Forelimb muscle (tissue), 1 donor: ENCODE data around the gene TNIP1. TPM values are rescaled to one million over a fixed set of nuclear protein-coding genes. Genes with fewer than 3 reads are reported as not detected.

Source experiments
- DNase-seq: peaks from one replicate; pipeline ENCODE4 v3.0.0-alpha.2; 2013; ENCODE audit warnings: low read depth
- polyA plus RNA-seq: library from polyadenylated mRNA; unstranded; fragments of 120-200 nt; gene quantifications from one replicate; pipeline ENCODE4 v1.2.1, GENCODE V29; 2013; ENCODE audit not compliant: insufficient read length

The TNIP1 gene
- polyA plus RNA-seq, 1 donor, result 84.6 TPM

GRCh38 chr5:151064916-151065499 is 15.8 kb downstream of the TNIP1 start:
- DNase-seq, result no peak

GRCh38 chr5:151063142-151063989 is 17.5 kb downstream of the TNIP1 start:
- DNase-seq, result no peak

DNA sequence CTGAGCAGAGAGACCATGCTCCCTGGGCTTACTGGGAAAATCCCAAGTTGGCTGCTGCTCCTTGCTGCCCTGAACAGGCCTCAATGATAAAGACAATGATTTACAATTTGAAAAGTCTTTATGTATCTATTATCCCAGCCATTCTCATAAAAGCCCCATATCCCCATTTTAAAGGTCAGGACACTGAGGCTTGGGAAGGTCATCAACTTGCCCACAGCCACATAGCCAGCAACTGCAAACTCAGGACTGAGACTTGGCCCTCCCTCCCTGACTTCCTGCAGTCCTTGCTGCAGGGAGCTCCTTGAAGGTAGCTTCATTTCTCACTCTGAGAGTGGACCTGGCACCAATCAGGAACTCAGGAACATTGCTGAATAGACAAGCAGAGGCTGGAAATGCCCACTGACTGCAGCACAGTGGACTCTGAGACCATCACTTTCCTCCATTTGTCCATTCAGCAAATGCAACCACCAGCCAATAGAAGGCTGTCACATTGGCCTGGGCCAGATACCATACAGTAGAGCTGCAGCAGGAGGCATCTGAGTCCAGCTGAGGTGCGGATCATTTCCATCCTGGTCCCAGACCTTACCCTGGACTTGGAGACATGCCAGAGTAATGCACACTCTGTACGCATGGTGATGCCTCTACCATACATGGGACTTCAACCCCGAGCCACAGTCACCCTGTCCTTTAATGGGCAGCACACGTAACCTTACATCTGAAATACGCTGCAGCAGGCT is 18.3 kb downstream of the TNIP1 start:
- no peak for DNase-seq

- no peak for DNase-seq
Measured at GRCh38 chr5:151060742-151061141, 20.1 kb downstream of the TNIP1 start.

- DNase-seq, result no peak
Measured at GRCh38 chr5:151058891-151059489, 21.8 kb downstream of the TNIP1 start.

- DNase-seq, result no peak
Measured at GRCh38 chr5:151058301-151058700, 22.5 kb downstream of the TNIP1 start.

GRCh38 chr5:151056379-151057325 is 24.2 kb downstream of the TNIP1 start:
- DNase-seq, result no peak

- no peak for DNase-seq
Measured at GRCh38 chr5:151055336-151055735, 25.5 kb downstream of the TNIP1 start.

DNA sequence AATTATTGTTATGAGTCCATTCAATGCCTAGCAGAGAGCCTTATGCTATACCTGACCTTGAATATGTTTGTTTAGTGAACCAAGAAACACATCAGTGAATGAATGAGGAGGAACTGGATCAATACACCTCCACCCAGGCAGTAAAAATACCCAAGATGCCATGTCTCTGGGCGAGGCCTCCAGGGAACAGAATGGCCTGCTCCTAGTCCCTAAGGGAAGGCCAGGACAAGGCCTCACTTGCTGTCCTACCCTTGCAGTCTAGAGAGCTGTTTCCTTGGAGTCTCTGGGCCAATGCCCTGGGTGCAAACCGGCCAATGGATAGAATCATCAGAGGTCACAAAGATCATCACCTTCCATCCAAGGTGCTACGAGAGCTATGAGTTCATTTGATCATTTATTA is 26.1 kb downstream of the TNIP1 start:
- no peak for DNase-seq

DNA sequence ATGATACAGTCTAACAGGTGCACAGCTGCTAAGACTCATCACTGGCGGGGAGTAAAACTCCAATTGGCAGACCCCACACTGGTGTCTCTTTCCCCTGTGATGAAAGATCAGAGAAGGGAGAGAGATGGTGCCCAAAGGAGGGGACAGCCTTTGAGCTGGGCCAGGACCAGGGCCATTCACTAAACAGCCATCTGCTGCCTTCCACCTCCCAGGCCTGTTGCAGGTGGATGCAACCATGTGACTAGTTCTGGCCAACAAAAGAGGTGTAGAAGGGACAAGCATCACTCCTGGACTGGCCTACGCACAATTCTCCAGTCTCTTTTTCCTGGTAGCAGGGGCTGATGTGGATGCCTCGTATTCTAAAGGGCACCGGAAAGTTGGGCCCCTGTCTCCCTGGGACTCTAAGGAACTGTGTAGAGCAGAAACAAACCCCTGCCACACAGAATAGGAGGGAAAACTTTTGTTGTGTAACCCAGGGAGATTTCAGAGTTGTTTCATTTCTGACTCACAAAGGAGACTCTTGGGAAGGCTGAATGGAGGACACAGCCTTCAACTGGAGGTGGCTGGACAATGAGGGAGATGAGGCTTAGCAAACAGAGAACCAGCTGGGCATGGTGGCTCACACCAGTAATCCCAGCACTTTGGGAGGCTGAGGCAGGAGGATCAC is 26.9 kb downstream of the TNIP1 start:
- no peak for DNase-seq

GRCh38 chr5:151052836-151053235 is 28.0 kb downstream of the TNIP1 start:
- DNase-seq, result no peak

DNA sequence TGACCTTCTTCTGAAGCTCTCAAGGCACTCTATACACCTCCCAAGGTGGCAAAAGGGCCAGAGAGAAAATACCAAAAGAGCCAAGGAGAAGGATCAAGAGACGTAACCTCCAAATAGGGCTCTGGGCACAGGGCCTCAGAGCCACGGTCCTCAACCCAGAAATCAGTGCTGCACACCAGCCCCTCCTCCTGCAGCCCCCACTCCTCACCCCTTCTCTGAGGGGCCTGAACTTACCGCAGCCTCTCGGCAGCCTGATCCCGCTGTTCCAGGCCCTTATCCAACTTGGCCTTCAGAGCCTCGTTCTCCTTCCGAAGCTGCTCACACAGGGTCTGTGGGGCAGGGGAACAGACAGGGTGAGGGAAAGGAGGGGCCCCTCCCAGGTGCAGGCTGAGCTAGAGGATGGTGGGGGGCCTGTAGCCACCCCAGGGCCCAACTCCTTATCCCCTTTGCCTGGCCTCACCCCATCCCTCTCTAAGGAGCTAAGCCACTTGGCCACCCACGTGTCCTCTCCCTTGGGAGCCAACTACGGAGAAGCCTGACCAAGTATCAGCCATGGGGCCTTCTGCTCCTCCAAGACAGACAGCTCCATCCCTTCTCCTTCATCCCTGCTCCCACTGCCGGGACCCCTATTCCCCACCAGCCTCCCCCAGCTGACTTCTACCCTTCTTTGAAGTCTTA is 28.8 kb downstream of the TNIP1 start:
- DNase-seq, result no peak

DNA sequence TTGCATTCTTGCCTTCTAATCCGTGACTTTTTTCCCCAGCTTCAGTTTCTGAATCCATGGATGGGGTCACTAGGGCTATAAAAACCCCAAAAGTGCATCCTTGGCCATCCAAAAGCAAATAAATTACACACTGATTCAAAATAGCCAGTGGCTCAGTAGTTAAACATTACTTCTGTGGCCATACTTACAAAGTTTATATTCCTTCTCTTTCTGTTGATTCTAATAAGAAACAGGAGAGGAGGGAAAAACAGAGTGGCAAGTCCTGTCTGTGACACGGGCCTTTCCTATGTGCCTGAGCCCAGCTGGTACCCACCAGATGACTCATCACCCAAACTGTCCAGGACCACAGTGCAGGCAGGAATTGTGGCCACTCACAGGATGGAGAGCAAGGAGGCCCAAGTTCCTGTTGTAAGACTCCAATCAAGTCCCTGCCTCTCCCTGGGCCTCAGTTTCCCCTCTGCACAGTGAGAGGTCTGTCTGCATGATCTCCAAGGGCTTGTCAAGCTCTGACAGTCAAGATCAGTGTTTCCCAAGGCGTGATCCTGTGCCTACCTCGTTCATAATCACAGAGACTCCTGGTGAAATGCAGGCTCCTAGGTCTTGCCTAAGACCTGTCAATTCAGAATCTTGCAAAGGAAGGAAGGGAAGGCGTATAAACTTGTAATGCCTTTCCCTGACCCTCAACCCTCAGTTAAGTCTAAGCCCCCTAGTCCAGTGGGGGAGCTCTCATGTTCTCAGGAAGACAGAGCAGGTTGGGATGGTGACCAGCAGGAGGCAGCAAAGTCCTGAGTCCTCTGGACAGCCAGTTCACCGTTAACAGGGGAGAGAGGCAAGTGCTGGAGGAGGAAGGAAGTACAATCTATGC is 29.5 kb downstream of the TNIP1 start:
- DNase-seq, result no peak

GRCh38 chr5:151048526-151048925 is 32.3 kb downstream of the TNIP1 start:
- no peak for DNase-seq

DNA sequence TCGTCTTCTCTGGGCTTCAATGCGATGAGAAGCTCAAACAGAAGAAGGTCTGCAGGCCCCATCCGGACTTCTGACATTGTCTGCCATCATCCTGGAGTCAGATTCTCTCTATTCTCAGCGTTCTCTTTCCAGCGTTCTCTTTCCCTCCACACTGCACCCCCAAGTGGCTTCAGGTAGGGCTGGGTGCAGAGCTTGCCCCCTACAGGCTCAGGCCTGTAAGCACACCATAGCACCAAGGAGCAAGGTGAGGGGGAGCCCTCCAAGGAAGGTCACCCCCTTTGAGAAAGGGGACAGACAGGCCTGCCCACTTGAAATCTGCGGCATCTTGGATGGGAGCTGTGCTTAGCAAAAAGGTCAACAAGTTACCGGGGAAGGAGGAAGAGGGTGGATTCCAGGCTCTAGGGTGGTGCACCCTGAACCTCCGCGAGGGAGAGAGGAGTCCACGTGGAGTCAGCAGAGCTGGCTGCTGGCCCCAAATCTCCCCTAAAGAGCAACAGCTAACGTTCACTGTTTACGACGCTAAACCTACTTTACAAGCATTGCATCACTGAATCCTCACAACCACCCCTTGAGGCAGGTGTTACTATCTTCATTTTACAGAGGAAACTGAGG is 32.9 kb downstream of the TNIP1 start:
- DNase-seq, result no peak

DNA sequence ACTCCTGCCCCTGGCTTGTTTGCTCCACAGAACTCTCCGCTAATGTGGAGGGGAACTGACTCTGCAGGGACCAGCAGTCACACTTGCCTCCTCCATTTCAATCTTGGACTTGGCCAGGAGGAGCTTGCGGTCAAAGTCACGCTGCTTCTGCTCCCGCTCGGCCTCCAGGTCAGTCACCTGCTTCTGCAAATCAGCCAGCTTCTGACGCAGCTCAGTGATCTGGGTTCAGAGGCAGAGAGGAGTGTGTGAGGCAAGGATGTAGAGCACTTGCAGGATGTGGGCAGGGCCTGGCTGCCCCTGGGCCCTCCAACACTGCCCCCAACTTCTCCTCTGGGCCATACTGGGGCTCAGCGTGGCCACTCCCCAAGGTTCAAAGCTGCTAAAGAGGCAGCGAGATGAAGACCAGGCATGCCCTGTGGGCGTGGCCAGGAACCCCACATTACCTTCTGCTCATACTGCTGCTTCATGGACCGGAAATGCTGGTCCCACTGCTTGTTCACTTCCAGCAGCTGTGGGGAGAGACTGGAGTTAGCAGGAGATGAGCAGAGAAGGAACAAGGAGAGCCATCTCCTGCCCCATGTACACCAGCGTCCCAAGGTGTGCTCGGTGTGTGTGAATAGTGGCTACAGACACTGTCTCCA is 38.3 kb downstream of the TNIP1 start:
- DNase-seq, result no peak

DNA sequence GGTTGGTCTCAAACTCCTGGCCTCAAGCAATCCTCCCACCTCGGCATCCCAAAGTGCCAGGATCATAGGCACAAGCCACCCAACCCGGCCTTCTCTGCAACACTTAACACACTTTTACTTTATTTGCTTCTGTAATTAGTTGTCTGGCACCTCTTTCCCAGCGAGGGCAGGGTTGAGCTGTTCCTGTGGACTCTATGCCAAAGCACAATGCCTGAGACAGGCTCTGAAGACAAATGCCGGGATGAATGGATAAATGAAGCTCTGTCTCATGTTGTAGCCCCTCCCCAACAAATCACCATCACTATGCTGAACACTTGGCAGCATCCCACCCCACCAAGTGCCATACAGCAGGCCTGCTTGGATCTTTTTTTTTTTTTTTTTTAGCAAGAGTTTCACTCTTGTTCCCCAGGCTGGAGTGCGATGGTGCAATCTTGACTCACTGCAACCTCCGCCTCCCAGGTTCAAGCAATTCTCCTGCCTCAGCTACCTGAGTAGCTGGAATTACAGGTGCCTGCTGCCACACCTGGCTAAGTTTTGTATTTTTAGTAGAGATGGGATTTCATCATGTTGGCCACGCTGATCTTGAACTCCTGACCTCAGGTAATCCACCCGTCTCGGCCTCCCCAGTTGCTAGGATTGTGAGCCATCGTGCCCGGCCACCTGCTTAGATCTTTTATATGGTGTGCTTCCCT is 39.1 kb downstream of the TNIP1 start:
- DNase-seq, result no peak
